DND-41 (cell line): ENCODE results near the gene HNF1B.

Experiments
- CTCF ChIP-seq: IDR thresholded peaks from 2 replicates; pipeline ENCODE4 v1.5.1; 2012; ENCODE audit warnings: borderline replicate concordance, low read length, moderate library complexity, mild to moderate bottlenecking; ENCODE audit not compliant: poor library complexity, severe bottlenecking; ENCODE audit errors: extremely low read depth
- EZH2 ChIP-seq: IDR thresholded peaks from 3 replicates; pipeline ENCODE4 v1.6.1; 2012; ENCODE audit warnings: borderline replicate concordance, low read depth, mild to moderate bottlenecking, moderate library complexity, low read length, inconsistent platforms; ENCODE audit not compliant: severe bottlenecking

- TF ChIP-seq CTCF (no peak), EZH2 (no peak)
Measured at GRCh38 chr17:37781451-37781850, 36.6 kb upstream of the HNF1B start.
